DOHH2 (cell line): ENCODE results near the gene P2RX6.

ENCODE experiments used
- CTCF ChIP-seq: fragments of 200-600 bp; sonication (generic); IDR thresholded peaks from one replicate; pipeline ENCODE4 v1.5.1; 2014; ENCODE audit warnings: antibody characterized with exemption, mild to moderate bottlenecking, low read depth, low read length; ENCODE audit not compliant: poor library complexity, severe bottlenecking
- EZH2phosphoT487 ChIP-seq: fragments of 200-600 bp; sonication (generic); IDR thresholded peaks from 2 replicates; pipeline ENCODE4 v1.6.1; 2017; ENCODE audit warnings: borderline replicate concordance, mild to moderate bottlenecking, antibody characterized with exemption, low read length, moderate library complexity, mixed read lengths

- TF ChIP-seq EZH2phosphoT487 (no peak), CTCF (no peak)
Observed at GRCh38 chr22:21000207-21000986, 14.6 kb upstream of the P2RX6 start.
